ENCODE measurements around the gene SLC44A2.

DNA sequence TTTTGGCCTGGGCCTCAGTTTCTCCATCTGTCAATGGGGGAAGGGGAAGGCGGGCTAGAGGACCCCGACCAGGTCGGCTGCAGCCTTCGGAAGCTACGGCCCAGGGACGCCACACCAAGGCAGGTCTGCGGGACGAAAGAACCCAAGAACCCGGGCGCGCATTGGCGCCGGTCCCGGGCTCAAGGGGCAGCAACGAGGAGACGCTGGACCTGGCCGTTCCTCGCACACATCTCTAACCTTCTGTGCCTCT, 28.1 kb downstream of the SLC44A2 start:
- no peak for TF ChIP-seq EZH2 (IDR thresholded peaks at IDR 0.05)
- no peak for TF ChIP-seq POLR2AphosphoS5 (IDR thresholded peaks at IDR 0.05; ENCODE audit: borderline replicate concordance, low read depth, low read length)
- TF ChIP-seq FOXP2 (optimal IDR thresholded peaks at IDR 0.05; ENCODE audit: control extremely low read depth, extremely low read length, insufficient read depth), result no peak

All from SK-N-MC (cell line).